Endothelial cell of umbilical vein (primary cell): ENCODE results near the gene RAP1GAP2. TPM values are rescaled to one million over a fixed set of nuclear protein-coding genes. Genes with fewer than 3 reads are reported as not detected.

Experiments used
- BruUV-seq: library from RNA; stranded (reverse); fragments of 400-500 nt; replicated peaks from 2 replicates; lab custom pipeline; 2021; lab: Mats Ljungman, UMichigan
- CTCF ChIA-PET: fragments of 300-600, 350-600 bp; sonication (Branson Sonifier 250); formaldehyde crosslinking; loops from one replicate; lab custom pipeline; 2021; ENCODE audit warnings: antibody characterized with exemption, inconsistent platforms; lab: Charles Lee
- POLR2A ChIA-PET: fragments of 300-600, 350-600 bp; sonication (Branson Sonifier 250); formaldehyde crosslinking; loops from one replicate; lab custom pipeline; 2021; ENCODE audit warnings: antibody characterized with exemption, inconsistent platforms; lab: Charles Lee
- DNase-seq: peaks from one replicate; pipeline ENCODE4 v3.0.0-alpha.2; 2011; ENCODE audit warnings: low read depth, low spot score
- FAIRE-seq: peaks from 2 replicates; lab custom pipeline; 2011; peaks lifted over from hg19 to GRCh38; lab: Jason Lieb, UNC
- H2AFZ ChIP-seq: 2 replicates; pipeline ENCODE4 v1.6.0; 2012; ENCODE audit warnings: low read depth, low read length, control low read depth, inconsistent platforms
- H3K27ac ChIP-seq: 2 replicates; pipeline ENCODE4 v1.5.1; 2011; ENCODE audit warnings: low read depth, mild to moderate bottlenecking, control low read depth, low read length, moderate library complexity; ENCODE audit not compliant: insufficient read depth
- H3K27me3 ChIP-seq, 2 experiments: 2 replicates each; pipeline versions ENCODE4 v1.6.0 to v1.6.1; 2011; ENCODE audit warnings: low read length in 2 of 2, mixed read lengths in 1 of 2; ENCODE audit not compliant: control insufficient read depth in 2 of 2, insufficient read depth in 2 of 2
- H3K36me3 ChIP-seq, 2 experiments: 2 replicates in 1 of 2; 3 replicates in 1 of 2; pipeline ENCODE4 v1.5.1; 2011; ENCODE audit warnings: low read length in 2 of 2, mild to moderate bottlenecking in 1 of 2, moderate library complexity in 1 of 2; ENCODE audit not compliant: control insufficient read depth in 2 of 2, insufficient read depth in 2 of 2; ENCODE audit errors: extremely low read depth in 1 of 2
- H3K4me1 ChIP-seq: 3 replicates; pipeline ENCODE4 v1.5.1; 2011; ENCODE audit warnings: mild to moderate bottlenecking, low read length; ENCODE audit not compliant: control insufficient read depth, insufficient read depth; ENCODE audit errors: extremely low read depth
- H3K4me2 ChIP-seq: 2 replicates; pipeline ENCODE4 v1.6.1; 2011; ENCODE audit warnings: low read length, control low read depth, mixed read lengths; ENCODE audit not compliant: insufficient read depth
- H3K4me3 ChIP-seq, 3 experiments: fragments of 200-600 bp in 1 of 3; sonication (generic), shearing (Covaris generic) in 1 of 3; replicated peaks in 1 of 3; 2 replicates each; pipeline ENCODE4 v1.5.1; 2011 to 2016; ENCODE audit warnings: control low read depth in 3 of 3, low read length in 3 of 3, mild to moderate bottlenecking in 2 of 3, inconsistent platforms in 1 of 3, low read depth in 1 of 3, moderate library complexity in 1 of 3; ENCODE audit not compliant: insufficient read depth in 1 of 3
- H3K79me2 ChIP-seq: 2 replicates; pipeline ENCODE4 v1.6.0; 2012; ENCODE audit warnings: low read length, inconsistent platforms; ENCODE audit not compliant: control insufficient read depth, insufficient read depth
- H3K9ac ChIP-seq: replicated peaks from 2 replicates; pipeline ENCODE3; 2011; ENCODE audit warnings: low read length, control low read depth; ENCODE audit not compliant: insufficient read depth; ENCODE audit errors: extremely low read depth
- H3K9me1 ChIP-seq: replicated peaks from 3 replicates; pipeline ENCODE4 v1.6.0; 2011; ENCODE audit warnings: mild to moderate bottlenecking, low read length; ENCODE audit not compliant: control insufficient read depth, insufficient read depth; ENCODE audit errors: extremely low read depth
- H3K9me3 ChIP-seq: replicated peaks from 2 replicates; pipeline ENCODE4 v1.5.1; 2012; ENCODE audit warnings: low read length, inconsistent platforms; ENCODE audit not compliant: control insufficient read depth, insufficient read depth
- H4K20me1 ChIP-seq: replicated peaks from 2 replicates; pipeline ENCODE3; 2011; ENCODE audit warnings: mild to moderate bottlenecking, low read length; ENCODE audit not compliant: control insufficient read depth, insufficient read depth; ENCODE audit errors: extremely low read depth
- EZH2 ChIP-seq: IDR thresholded peaks from 2 replicates; pipeline ENCODE4 v1.6.1; 2012; ENCODE audit warnings: borderline replicate concordance, low read depth, mild to moderate bottlenecking, moderate library complexity, low read length, inconsistent platforms; ENCODE audit not compliant: severe bottlenecking
- FOS ChIP-seq: IDR thresholded peaks from 2 replicates; pipeline ENCODE4 v1.6.1; 2011; ENCODE audit warnings: mild to moderate bottlenecking, low read length, moderate library complexity, borderline replicate concordance; ENCODE audit not compliant: insufficient read depth
- GATA2 ChIP-seq: IDR thresholded peaks from 2 replicates; pipeline ENCODE4 v1.7.0; 2011; ENCODE audit warnings: low read depth, mild to moderate bottlenecking, moderate library complexity, mixed read lengths, low read length; ENCODE audit not compliant: insufficient read length, insufficient read depth
- JUN ChIP-seq: IDR thresholded peaks from 2 replicates; pipeline ENCODE4 v1.6.1; 2011; ENCODE audit warnings: borderline replicate concordance, low read depth; ENCODE audit not compliant: insufficient read length, insufficient read depth
- MAX ChIP-seq: IDR thresholded peaks from 2 replicates; pipeline ENCODE4 v1.6.1; 2011; ENCODE audit not compliant: insufficient read depth, insufficient read length
- MYC ChIP-seq: IDR thresholded peaks from one replicate; pipeline ENCODE4 v1.6.1; 2011; ENCODE audit warnings: mild to moderate bottlenecking, low read depth, low read length
- POLR2A ChIP-seq: IDR thresholded peaks from 2 replicates; pipeline ENCODE4 v1.6.1; 2012; ENCODE audit warnings: low read depth, mild to moderate bottlenecking, control low read depth, low read length
- POLR2AphosphoS5 ChIP-seq: IDR thresholded peaks from 2 replicates; pipeline ENCODE4 v1.6.1; 2012; ENCODE audit warnings: low read depth, mild to moderate bottlenecking, control low read depth, low read length, moderate library complexity; ENCODE audit not compliant: insufficient read depth
- dilution Hi-C: fragments of 300-500 bp; cut with MboI; formaldehyde crosslinking; loops from one replicate; pipeline ENCODE4 v1.15.0; 2019; ENCODE audit warnings: low sequenced_read_pairs; ENCODE audit not compliant: extremely low pct_ligation_motif_present
- intact Hi-C: fragments of 100-400 bp; cut with micrococcal nuclease; formaldehyde crosslinking; loops from one replicate; pipeline ENCODE4 v1.10.0; 2022
- polyA plus RNA-seq, 4 experiments: library from polyadenylated mRNA; depleted of rRNA in 3 of 4; stranded (reverse) in 3 of 4; unstranded in 1 of 4; fragments of >200 nt; gene quantifications; 2 replicates each; pipeline versions ENCODE4 v1.2.1 to v1.2.3, GENCODE V29; 2011 to 2012; ENCODE audit warnings: missing spikeins in 1 of 4
- total RNA-seq: library from RNA; stranded (reverse); gene quantifications from 2 replicates; pipeline ENCODE4 v1.2.3, GENCODE V29; 2021
- TF ChIP-seq, protein P1 (sequence below), 2 donors: IDR thresholded peaks; 1 replicate in 1 of 2; 2 replicates in 1 of 2; pipeline ENCODE4 v1.5.1; 2011; ENCODE audit warnings: low read length in 2 of 2, mild to moderate bottlenecking in 2 of 2, moderate library complexity in 2 of 2, control low read depth in 1 of 2, inconsistent platforms in 1 of 2, low read depth in 1 of 2; ENCODE audit not compliant: insufficient read depth in 1 of 2; ENCODE audit errors: extremely low read depth in 1 of 2

The RAP1GAP2 gene
- total and polyA plus RNA-seq, 2 donors (not counting 3 experiments of a cell fraction or from before 2014, with no cell fraction given): 1.4 to 3.6 TPM

DNA sequence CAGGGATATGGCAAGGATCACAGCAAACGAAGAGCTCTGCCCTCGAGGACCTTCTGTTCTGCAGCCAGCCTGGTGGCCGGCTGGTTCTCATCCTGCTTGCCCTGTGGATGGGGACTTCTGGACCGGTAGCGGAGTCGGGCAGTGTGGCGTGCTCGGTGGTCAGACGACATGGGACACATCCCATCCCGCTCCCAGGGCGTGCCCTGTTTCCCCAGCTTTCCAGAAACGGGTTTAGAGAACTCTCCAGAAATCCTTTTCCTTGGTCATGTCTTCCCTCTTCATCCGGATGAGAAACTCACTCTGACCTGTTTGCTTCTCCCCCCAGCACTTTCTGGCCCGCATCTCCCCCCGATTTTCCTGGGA is 151.3 kb downstream of the RAP1GAP2 start:
- Histone ChIP-seq H2AFZ (no peak overlapping the region), H3K36me3 (no peaks in the 10 kb centered on the region), H4K20me1 (no peaks in the 10 kb centered on the region), H3K4me1 (no peaks in the 10 kb centered on the region), H3K4me3 (no peak overlapping the region), H3K9me3 (no peaks in the 10 kb centered on the region), H3K79me2 (no peaks in the 10 kb centered on the region), H3K9me1 (no peaks in the 10 kb centered on the region), H3K4me2 (no peak overlapping the region), H3K9ac (no peak overlapping the region), H3K27me3 (peaks cover 2 to 4% of the 10 kb centered on the region in 2 experiments), H3K27ac (no peak overlapping the region)
- dilution Hi-C loops (no loop called here), intact Hi-C loops (no loop called here)
- TF ChIP-seq JUN (no peak), MYC (no peak), POLR2AphosphoS5 (no peak), MAX (no peak), POLR2A (no peak), FOS (no peak), GATA2 (no peak), EZH2 (no peak)
- TF ChIP-seq, protein P1, sequence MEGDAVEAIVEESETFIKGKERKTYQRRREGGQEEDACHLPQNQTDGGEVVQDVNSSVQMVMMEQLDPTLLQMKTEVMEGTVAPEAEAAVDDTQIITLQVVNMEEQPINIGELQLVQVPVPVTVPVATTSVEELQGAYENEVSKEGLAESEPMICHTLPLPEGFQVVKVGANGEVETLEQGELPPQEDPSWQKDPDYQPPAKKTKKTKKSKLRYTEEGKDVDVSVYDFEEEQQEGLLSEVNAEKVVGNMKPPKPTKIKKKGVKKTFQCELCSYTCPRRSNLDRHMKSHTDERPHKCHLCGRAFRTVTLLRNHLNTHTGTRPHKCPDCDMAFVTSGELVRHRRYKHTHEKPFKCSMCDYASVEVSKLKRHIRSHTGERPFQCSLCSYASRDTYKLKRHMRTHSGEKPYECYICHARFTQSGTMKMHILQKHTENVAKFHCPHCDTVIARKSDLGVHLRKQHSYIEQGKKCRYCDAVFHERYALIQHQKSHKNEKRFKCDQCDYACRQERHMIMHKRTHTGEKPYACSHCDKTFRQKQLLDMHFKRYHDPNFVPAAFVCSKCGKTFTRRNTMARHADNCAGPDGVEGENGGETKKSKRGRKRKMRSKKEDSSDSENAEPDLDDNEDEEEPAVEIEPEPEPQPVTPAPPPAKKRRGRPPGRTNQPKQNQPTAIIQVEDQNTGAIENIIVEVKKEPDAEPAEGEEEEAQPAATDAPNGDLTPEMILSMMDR (IDR thresholded peaks at IDR 0.05; ENCODE audit: extremely low read depth in 1 of 2, insufficient read depth in 1 of 2, low read depth in 1 of 2, low read length in 2 of 2): no peak
- ChIA-PET POLR2A (no interaction called here), CTCF (interaction anchor here (0.9 kb wide), 1 partner anchor 10 kb away, joined by 4 read pairs; no protein-coding TSS in a partner anchor)
- FAIRE-seq (no peak), DNase-seq (no peak)
- BruUV-seq: no TSS peak
